ENCODE measurements around the gene PFDN2.
A peak's percentile ranks its signal among the peaks of the same experiment; 100 is the strongest.

Gene PFDN2

DNA sequence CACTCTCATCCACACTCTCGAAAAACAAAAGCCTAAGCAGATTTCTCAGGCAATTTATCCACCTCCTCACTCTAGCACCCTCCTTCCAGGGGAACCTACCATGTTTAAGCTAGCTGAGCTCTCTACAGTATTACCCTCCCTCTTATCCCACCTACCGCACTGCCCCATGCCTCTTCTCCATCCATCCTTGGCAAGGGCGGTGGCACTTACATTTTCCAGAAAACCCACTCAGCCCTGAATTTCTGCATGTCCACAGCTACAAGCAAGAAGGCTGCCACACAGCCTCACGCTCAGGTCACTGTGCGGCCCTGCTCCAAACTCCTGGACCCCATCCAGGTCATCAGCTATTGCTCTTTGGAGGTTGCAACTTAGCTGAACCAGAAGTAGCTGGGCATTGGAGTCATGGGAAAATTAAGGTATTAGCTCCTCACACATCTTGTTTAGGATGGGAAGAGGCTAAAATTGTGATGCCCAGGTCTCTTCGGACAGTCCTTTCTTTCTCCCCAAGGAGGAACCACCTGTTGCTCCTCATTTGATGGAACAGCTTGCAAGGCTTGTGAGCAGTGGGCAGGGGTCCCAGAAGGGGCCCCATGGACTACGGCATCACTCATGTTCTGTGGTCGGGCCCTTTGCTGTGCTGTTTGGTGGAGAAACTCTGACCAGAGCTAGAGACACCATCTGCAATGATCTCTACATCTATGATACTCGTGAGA is 18.6 kb downstream of the PFDN2 start:
- no peak for DNase-seq (ENCODE audit: low spot score)

DNA sequence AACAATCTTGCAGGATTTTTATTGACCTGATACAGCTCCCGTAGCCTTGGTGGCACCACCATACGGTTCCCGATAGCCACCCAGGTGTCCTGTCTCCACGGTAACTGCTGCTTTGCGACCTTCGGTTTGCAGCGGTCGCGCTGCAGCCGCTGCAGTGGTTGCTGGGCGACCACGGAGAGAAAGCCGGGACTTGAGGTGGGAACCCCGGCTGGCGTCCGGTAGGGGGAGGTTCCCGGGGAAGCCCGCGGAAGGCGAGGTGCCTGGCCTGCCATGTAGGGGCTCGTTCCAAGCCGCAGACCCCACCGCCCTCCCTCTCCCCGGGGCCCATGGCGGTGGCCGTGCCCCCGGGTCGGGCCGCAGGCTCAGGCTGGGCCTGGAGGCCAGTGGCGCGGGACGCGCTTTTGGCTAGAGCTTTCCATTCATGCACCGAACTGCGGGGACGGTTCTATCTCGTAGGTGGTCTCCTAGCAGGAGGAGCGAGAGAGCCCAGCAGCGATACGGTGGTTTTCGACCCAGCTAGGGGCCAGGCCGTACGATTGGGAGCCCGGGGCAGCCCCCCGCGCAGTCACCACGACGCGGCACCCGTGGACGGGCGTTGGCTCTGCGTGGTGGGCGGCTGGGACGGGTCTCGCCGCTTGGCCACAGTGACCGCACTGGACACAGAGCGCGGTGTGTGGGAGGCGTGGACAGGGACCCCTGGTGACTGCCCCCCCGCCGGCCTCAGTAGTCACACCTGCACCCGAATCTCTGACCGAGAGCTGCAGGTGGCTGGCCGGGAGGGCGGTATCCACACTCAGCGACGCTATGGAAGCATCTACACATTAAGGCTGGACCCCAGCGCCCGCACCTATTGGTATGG is 19.4 kb downstream of the PFDN2 start, which contains the start of gene KLHDC9:
KLHDC9 (plus strand) TSS at position 152 of the 859 bp plus-strand sequence; CDS start at position 327, 175 bp downstream.
- peak; percentile 9 for DNase-seq (ENCODE audit: low spot score)

DNA sequence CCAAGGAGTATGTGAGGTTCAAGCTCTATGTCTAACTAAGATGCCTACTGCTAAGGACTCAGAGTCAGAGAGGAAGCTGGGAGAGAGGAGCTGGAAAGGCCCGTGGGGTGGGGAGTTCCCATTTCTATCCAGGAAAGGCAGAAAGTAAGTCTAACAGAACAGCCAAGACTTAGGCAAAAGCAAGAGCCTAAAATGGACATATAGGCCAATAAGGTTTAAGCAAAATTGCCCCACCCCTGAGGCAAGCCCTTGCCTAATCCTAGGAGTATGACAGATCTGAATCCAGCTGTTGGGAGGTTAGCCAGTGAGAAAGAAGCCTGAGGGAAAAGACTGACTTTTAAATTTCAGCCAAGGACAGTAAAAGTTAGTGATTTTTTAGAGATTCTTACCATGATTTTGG is 21.3 kb downstream of the PFDN2 start:
- no peak for DNase-seq (ENCODE audit: low spot score)

DNA sequence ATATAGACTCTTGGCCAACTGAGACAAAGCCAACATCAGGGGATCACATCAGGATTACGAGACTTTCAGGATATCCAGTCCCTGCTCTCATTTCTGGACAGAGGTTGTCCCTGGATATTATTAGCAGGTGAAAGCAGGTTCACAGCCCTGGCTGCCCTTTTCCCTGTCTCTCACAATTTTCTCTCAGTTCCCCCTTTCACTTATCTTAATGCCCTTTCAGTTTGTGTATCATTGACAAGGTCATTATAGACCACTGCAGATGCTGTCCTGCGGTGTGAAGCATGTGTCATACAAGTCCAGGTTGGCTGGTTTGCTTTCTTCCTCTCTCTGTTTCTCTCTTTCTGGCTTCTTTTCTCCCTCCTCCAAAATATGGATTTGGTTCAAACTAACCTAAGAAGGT is 21.8 kb downstream of the PFDN2 start:
- DNase-seq (ENCODE audit: low spot score), result no peak

DNA sequence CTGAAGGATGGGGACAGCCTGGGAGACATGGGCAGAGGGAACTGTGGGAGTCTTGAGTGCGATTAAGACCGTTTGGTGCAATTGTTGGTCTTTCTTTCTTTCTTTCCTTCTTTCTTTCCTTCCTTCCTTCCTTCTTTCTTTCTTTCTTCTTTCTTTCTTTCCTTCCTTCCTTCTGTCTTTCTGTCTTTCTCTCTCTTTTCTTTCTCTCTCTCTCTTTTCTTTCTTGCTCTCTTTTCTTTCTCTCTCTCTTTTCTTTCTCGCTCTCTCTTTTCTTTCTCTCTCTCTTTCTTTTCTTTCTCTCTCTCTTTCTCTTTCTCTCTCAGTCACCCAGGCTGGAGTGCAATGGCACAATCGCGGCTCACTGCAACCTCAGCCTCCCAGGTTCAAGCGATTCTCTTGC is 22.6 kb downstream of the PFDN2 start:
- DNase-seq (ENCODE audit: low spot score), result no peak

DNA sequence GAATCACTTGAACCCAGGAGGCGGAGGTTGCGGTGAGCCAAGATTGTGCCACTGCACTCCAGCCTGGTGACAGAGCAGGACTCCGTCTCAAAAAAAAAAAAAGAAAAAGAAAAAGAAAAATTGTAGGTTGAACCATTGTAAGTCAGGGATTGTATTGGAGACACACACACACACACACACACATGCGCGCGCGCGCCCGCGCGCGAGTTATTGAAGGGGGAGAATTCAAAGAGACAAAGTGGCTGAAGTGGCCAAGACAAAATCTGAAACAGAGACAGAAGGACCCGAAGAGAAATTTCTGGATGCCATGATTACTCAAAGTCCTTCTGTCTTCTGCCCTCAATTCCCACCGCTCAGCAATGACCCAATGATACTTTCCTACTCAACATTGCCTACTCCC is 23.4 kb downstream of the PFDN2 start:
- DNase-seq (ENCODE audit: low spot score), result no peak

DNA sequence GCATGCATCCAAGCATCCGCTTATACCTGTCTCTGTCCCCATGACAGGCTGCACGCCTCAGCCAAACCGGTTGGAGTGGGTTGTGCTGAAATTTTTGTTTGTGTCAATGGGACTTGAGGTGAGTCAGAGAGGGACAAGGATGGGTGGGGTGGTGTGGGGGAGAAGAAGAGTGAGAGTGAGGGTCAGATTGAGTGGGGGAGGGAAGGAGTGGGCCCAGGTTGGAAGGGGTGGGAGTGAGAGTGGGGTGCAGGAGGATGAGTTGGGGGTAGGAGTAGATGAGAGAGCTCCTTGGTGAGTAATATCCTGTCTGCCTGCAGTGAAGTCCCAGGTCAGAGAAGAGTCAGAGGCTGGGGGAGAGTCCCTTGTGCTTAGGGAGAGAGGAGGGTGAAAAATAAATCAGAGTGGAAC is 25.2 kb downstream of the PFDN2 start:
- no peak for DNase-seq (ENCODE audit: low spot score)

DNA sequence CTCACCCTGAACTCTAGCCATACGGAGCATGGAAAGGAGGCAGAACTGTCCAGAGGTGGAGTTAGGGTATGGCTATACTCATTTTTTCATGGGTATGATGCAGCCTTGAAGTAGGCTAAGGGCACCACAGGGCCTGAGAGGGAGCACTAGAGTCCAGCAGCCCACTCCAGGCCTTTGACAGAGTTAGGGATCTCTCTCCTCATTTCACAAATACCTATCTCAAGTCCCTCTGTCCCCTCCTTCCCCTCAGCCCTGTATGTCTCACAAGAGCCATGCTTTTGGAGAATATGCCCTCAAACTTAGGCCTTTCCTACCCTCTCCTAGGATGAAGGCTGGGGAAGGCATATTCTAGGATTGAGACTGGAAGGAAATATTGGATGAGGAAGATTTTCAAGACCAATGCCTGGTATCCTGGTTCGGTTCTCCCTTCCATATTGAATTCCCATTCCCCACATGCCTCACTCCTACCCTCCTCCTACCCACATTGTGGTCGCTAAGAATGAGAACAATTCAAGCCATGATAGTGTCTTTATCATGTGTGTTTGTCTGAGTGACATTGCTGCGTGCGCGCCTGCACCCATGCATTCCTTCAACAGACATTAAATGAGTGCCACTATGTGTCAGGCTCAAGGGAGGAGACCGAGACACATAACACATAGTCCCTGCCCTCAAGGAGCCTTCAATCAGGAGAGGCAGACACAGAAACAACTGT is 25.9 kb downstream of the PFDN2 start:
- no peak for DNase-seq (ENCODE audit: low spot score)

DNA sequence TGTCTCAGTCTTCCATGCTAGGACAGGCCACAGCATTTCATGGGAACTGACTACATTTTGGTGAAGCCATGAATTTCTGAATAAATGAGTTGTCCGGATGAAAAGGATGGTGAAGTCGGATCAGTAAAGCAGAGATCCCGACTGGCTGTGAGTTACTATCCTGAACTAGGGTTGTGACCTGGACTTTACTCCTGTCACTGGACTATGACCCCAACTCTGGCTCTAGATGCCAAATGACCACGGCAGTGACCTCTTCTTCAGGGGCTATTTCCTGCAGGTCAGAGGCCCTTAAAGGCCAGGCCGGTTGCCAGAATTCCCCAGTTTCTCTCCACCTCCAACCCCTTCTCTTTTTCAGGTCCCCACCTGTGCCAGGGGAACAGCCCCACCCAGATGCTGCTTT is 26.7 kb downstream of the PFDN2 start:
- no peak for DNase-seq (ENCODE audit: low spot score)

DNA sequence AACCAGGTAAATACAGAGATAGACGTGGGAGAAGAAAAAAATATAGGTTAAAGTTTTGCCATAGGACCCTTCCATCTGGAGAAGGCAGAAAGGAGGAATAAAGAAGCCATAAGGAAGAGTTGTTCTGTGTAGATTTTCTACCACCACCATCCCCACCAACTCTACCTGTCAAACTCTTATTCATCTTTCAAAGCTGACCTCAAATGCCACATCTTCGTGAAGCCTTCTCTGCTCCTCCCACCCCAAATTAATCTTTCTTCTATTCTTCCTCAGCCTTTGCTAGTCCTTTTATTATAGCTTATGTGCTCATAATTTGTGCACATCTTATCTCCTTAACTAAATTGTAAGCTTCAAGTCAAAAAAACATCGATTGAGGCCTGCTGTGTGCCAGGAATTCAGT is 27.2 kb downstream of the PFDN2 start:
- no peak for DNase-seq (ENCODE audit: low spot score)

DNA sequence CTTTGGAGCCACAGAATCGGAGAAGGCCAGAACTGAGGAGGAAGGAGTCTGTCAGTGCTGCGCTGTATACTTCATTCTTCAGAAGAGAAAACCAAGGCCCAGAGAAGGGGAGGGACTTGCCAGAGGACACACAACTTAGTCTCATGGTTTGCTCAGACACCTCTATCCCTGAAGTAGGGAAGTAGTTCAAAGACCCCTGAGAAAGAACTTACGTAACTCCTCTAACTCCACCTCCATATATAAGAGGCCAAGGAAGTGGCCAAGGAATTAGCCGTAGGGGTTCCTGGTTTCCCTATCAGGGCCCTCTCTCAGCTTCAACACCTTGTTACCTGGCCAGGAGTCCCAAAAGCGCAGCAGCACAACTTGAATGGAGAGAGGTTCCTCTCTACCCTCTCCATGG is 27.9 kb downstream of the PFDN2 start:
- no peak for DNase-seq (ENCODE audit: low spot score)

DNA sequence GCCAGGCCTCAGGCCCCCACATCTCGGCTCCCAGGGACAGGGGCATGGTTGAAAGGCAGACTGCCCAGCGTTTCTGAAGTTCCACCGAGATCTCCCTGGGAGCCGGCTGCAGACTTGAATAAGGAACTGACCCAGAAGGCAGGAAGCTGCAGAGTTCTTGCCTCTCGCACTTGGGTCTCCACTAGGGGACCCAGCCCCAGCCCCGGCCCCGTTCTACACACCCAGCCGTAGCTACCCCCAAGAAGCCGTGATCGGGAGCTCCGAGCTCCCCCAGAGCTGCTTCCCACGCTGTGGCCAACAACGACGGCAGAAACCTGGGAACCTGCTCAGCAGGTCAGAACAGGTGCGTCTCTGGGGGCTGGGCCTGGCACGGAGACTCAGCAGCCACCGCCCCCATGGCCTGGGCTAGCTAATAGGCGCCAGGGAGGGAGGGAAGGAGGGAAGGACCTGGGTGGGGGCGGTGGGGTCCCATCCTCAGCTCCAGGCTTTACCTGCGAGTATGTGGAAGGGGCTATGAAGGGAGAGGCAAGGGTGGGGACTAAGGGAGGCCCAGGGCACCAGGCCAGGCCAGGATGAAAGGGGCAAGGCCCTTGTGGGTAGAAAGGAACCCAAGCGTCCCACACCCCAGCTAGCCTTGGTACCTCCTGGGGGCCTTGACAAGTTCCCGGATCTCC is 28.4 kb downstream of the PFDN2 start, which contains the start of gene NECTIN4:
NECTIN4 (minus strand) TSS at position 308 of the 674 bp plus-strand sequence; CDS start at position 46, 262 bp downstream.
- DNase-seq (ENCODE audit: low spot score), result no peak

DNA sequence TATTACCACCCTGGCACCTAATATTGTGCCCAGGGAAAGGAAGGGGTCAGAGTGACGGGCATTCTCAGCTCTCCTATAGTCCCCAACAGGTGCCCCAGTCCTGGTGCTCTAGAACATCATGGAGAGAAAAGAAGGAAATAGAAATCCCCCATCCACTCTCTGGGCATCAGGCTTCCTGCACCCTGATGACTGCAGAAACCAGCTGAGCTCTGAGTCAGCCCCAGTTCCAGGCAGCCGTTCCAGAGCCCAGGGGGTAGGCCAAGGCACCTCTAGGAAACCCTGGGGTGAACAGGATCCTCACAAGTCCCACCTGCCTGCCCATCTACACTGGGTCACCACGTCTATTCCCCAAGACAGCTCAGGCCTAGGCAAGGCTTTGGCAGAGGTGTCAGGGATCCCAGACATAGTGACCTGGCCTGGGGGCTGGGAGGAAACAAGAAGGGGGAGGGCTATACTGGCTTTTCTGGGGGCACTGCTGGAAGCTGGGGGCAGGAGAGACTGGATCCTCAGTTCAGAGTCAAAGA is 29.2 kb downstream of the PFDN2 start:
- DNase-seq (ENCODE audit: low spot score), result no peak

DNA sequence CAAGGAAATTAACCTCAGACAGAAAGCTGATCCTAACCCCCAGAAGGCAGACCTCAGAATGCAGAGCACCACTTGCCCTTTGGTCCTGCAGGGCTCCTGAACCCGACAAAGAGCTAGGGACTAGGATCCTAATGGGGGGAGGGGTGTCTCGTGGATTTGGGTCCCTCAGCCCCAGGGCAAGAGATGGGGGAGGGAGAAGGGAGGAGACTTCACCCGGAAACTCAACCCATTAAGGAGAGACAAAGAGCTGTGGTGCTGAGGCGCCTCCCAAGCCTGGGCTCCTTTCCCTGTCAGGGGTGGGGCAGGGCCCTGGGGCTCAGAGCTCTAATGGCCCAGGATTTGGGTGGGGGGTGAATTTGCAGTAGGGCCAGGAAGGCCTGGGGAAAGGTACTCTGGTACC is 31.4 kb downstream of the PFDN2 start:
- DNase-seq (ENCODE audit: low spot score), result no peak

DNA sequence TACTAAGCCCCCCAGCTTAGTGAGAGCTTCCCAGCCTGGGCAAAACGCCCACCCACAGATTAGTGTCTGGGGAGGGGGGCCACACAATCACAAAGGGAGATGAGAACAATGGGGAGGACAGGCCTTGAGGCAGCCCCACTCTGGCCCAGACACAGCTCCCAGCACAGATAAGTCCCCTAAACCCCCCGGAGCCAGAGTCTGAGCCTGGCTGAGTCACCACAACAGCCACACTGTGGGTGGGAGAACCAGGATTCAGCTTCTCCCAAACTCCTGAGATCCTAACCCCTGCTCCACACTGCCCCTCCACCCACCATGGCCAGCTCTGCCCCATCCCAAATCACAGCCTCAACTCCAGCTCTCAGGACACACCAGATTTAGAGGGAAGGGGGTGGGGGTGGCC is 32.7 kb downstream of the PFDN2 start:
- DNase-seq (ENCODE audit: low spot score), result no peak

DNA sequence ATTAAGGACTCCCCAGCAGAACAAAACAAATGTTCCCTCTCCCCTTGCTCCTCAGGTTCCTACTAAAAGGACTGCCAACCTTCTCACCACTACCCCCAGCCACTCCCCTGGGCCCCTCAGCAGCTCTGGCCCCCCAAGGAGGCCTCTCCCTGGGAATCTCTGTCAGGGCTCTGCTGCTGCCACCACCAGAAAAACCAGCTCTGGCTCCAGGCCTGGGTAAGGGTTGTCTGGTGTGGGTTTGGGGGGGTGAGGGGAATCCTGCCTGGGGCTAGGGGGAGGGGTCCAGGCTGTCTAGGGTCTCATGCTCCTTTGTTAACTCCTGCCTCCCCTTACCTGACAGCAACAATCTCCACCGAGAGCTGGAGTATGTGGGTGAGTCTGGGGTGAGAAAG is 33.2 kb downstream of the PFDN2 start:
- no peak for DNase-seq (ENCODE audit: low spot score)

DNA sequence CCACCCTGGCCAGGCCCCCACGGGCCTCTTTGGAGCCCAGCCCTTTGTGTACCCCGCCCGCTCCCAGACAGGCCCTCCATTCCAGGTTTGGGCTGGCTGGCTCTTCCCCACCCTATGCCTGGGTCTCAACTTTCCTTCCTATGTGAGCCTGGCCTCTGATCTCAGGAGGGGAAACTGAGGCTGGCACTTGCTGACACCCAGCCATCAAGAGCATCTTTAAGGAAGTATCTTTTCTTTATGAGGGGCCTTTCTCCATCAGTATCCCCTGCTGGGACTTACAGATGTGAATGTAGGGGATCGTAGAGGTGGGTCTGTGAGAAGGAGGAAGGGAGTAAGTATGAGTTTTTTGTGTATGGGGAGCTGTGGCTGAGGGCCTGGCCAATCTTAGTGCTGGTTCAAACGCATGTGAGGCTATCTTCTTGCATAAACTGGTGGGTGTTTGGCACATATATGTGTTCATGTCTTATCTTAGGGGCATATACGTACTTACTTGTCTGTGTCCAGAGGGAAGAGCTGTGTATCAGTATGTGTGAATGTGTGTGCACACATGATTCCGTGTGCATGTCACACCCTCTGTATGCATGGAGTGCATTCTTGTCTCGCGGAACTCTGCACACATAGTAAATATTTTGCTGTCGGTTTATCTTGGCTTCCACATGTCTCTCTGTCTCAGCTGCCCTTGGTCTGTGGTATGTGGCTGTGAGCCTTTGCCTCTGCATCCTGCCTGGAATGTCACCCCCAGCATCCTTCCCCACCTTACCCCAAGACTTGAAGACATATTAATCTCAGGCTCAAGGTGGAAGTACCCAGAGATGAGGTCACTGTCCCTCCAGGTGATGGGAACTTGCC is 33.9 kb downstream of the PFDN2 start:
- DNase-seq (ENCODE audit: low spot score), result no peak

DNA sequence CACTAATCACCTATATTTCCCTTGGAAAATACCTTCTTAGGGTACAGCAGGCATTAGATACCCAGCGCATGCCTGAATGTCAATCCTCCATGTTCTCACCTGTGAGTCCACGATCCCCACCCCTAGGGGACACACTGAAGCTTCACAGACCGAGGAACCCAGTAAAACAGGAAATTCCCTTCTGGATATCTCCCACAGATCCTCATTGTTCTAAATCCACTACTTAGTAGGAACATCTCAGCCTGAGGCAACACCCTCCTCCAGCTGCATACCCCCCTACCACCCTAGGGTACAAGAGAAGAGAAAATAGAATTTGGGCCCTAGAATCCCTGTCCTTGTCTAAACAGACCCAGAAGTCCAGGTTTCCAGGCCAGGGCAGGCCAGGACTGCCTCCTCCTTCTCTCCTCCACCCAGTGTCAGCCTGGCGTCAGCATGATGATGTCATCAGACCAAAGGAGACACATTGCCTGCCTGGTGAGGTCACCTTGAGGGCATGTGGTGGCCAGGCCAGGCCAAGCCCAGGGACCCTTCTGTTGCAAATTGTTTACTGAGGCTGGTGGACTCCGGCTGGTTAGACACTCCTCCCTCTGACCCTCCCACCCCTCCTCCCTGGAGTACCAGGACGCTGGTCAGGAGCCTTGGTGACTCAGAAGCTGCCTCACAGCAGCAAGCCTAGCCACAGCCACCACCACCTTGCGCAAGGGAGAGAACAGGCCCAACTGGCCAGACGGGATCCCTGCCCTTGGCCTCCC is 34.7 kb downstream of the PFDN2 start:
- DNase-seq (ENCODE audit: low spot score), result no peak

DNA sequence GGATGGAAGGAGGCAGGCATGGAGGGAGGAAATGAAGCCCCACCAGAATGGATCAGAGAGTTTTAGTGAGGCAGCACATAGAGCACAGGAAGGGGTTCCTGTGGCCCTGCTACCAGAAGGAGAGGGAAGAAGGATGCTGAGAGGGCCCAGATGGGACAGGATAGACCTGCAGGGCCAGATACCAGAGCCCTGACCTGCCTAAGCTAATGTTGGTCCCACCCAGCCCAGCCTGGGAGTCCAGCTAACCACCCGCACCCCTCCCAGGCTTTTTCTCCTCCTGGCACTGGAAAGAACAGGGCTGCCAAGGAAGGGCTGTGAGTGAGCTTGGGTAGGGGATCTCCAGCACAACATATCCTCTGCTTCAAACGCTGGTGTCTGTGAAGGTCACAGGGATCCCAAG is 35.4 kb downstream of the PFDN2 start:
- DNase-seq (ENCODE audit: low spot score), result no peak

DNA sequence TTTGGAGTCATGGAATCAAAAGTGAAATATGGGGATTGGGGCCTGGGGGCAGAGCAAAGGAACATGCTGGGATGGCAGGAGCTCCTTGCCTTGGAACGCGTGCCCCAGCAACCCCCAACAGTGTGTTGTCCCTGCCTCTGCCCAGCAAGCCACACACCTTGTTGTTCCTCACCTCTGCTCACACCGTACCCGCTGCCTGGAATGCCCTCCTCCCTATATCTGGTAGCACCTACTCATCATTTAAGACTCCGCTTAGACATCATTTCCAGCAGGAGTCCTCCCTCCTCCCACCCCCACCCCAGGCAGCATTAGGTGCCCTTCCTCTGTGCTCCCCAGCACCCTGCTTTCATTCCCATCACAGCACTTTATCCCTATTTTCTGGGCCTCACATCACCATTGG is 36.3 kb downstream of the PFDN2 start:
- DNase-seq (ENCODE audit: low spot score), result no peak

All from hematopoietic multipotent progenitor cell treated with erythropoietin and hydrocortisone succinate and interleukin-3 and kit ligand, for 15 days (in vitro differentiated cells).